H9 (cell line): Measurements from ENCODE around the gene USP37. TPM values are rescaled to one million over a fixed set of nuclear protein-coding genes. Genes with fewer than 3 reads are reported as not detected.

Experiments used
- DNase-seq: peaks from one replicate; pipeline ENCODE4 v3.0.0-alpha.2; 2017
- H2AFZ ChIP-seq: one replicate; pipeline ENCODE4 v1.6.1; 2013; ENCODE audit warnings: mild to moderate bottlenecking, low read length, control low read depth, moderate library complexity
- H2AK5ac ChIP-seq: 2 replicates; pipeline ENCODE4 v1.6.1; 2013; ENCODE audit warnings: low read length, control low read depth, mixed read lengths; ENCODE audit not compliant: insufficient read length
- H2BK120ac ChIP-seq: one replicate; pipeline ENCODE4 v1.6.1; 2013; ENCODE audit warnings: low read depth, mild to moderate bottlenecking, low read length, control low read depth, inconsistent platforms; ENCODE audit not compliant: poor library complexity, severe bottlenecking
- H2BK12ac ChIP-seq: 2 replicates; pipeline ENCODE4 v1.6.1; 2013; ENCODE audit warnings: low read length, control low read depth, mixed read lengths, low read depth; ENCODE audit not compliant: insufficient read length
- H2BK15ac ChIP-seq: 2 replicates; pipeline ENCODE4 v1.6.1; 2013; ENCODE audit warnings: low read depth, low read length, control low read depth
- H2BK20ac ChIP-seq: one replicate; pipeline ENCODE4 v1.6.1; 2013; ENCODE audit warnings: low read depth, mild to moderate bottlenecking, low read length, control low read depth, inconsistent platforms; ENCODE audit not compliant: poor library complexity, severe bottlenecking
- H2BK5ac ChIP-seq: 2 replicates; pipeline ENCODE4 v1.6.1; 2013; ENCODE audit warnings: low read length, control low read depth, mixed read lengths; ENCODE audit not compliant: insufficient read length
- H3K14ac ChIP-seq: 2 replicates; pipeline ENCODE4 v1.6.1; 2013; ENCODE audit warnings: low read length, control low read depth; ENCODE audit not compliant: insufficient read depth
- H3K18ac ChIP-seq: 2 replicates; pipeline ENCODE4 v1.6.1; 2013; ENCODE audit warnings: low read depth, mild to moderate bottlenecking, mixed read lengths, low read length, control low read depth; ENCODE audit not compliant: insufficient read length
- H3K23ac ChIP-seq: 2 replicates; pipeline ENCODE4 v1.6.1; 2013; ENCODE audit warnings: low read length, control low read depth, mixed read lengths, low read depth; ENCODE audit not compliant: insufficient read length
- H3K23me2 ChIP-seq: 2 replicates; pipeline ENCODE4 v1.6.1; 2013; ENCODE audit warnings: low read depth, mild to moderate bottlenecking, mixed read lengths, low read length, control low read depth; ENCODE audit not compliant: insufficient read length, poor library complexity, severe bottlenecking
- H3K27ac ChIP-seq: 2 replicates; pipeline ENCODE4 v1.5.1; 2013; ENCODE audit warnings: low read length, control low read depth, mixed read lengths, low read depth; ENCODE audit not compliant: insufficient read length
- H3K27me3 ChIP-seq: 2 replicates; pipeline ENCODE4 v1.6.1; 2013; ENCODE audit warnings: low read length, control low read depth, inconsistent platforms; ENCODE audit not compliant: insufficient read depth
- H3K4ac ChIP-seq: 2 replicates; pipeline ENCODE4 v1.6.1; 2013; ENCODE audit warnings: low read depth, mild to moderate bottlenecking, control low read depth, inconsistent platforms, low read length, moderate library complexity
- H3K4me1 ChIP-seq: 2 replicates; pipeline ENCODE4 v1.6.1; 2013; ENCODE audit warnings: low read length, control low read depth, inconsistent platforms; ENCODE audit not compliant: insufficient read depth
- H3K4me2 ChIP-seq: 2 replicates; pipeline ENCODE4 v1.6.1; 2013; ENCODE audit warnings: low read length, control low read depth, mixed read lengths; ENCODE audit not compliant: insufficient read length, insufficient read depth
- H3K56ac ChIP-seq: 2 replicates; pipeline ENCODE4 v1.6.1; 2013; ENCODE audit warnings: low read depth, mild to moderate bottlenecking, mixed read lengths, low read length, control low read depth; ENCODE audit not compliant: insufficient read length
- H3K79me1 ChIP-seq: 2 replicates; pipeline ENCODE4 v1.6.1; 2013; ENCODE audit warnings: low read depth, mild to moderate bottlenecking, moderate library complexity, low read length, control low read depth, inconsistent platforms; ENCODE audit not compliant: insufficient read depth, poor library complexity, severe bottlenecking
- H3K79me2 ChIP-seq: 2 replicates; pipeline ENCODE4 v1.6.1; 2013; ENCODE audit warnings: low read length, control low read depth, inconsistent platforms; ENCODE audit not compliant: insufficient read depth
- H3K9ac ChIP-seq: 2 replicates; pipeline ENCODE4 v1.6.1; 2013; ENCODE audit warnings: low read length, control low read depth, mixed read lengths; ENCODE audit not compliant: insufficient read length; ENCODE audit errors: extremely low read depth
- H3K9me3 ChIP-seq: one replicate; pipeline ENCODE4 v1.6.1; 2013; ENCODE audit warnings: low read depth, low read length, inconsistent platforms; ENCODE audit not compliant: control insufficient read depth
- H3T11ph ChIP-seq: one replicate; pipeline ENCODE4 v1.6.1; 2013; ENCODE audit warnings: mild to moderate bottlenecking, low read length, control low read depth, inconsistent platforms
- H4K20me1 ChIP-seq: one replicate; pipeline ENCODE4 v1.6.1; 2013; ENCODE audit not compliant: control insufficient read depth, insufficient read length, insufficient read depth
- H4K5ac ChIP-seq: 2 replicates; pipeline ENCODE4 v1.6.1; 2013; ENCODE audit warnings: low read depth, mild to moderate bottlenecking, mixed read lengths, low read length, control low read depth; ENCODE audit not compliant: insufficient read length
- H4K8ac ChIP-seq: replicated peaks from 2 replicates; pipeline ENCODE4 v1.6.1; 2013; ENCODE audit warnings: low read length, control low read depth, mixed read lengths, low read depth; ENCODE audit not compliant: insufficient read length
- H4K91ac ChIP-seq: 2 replicates; pipeline ENCODE4 v1.6.1; 2013; ENCODE audit warnings: low read depth, mild to moderate bottlenecking, moderate library complexity, mixed read lengths, low read length, control low read depth; ENCODE audit not compliant: insufficient read length
- H3K27ac Mint-ChIP-seq, 3 experiments: 2 replicates in 2 of 3; 3 replicates in 1 of 3; pipeline ENCODE4 v1.8.0; 2020 to 2021; ENCODE audit warnings: mixed read lengths in 3 of 3, mild to moderate bottlenecking in 1 of 3, moderate library complexity in 1 of 3
- H3K27me3 Mint-ChIP-seq: 2 replicates; pipeline ENCODE4 v1.8.0; 2021; ENCODE audit warnings: low read depth, mild to moderate bottlenecking, moderate library complexity, mixed read lengths
- H3K36me3 Mint-ChIP-seq, 3 experiments: 2 replicates in 2 of 3; 3 replicates in 1 of 3; pipeline ENCODE4 v1.8.0; 2020 to 2021; ENCODE audit warnings: low read depth in 3 of 3, mixed read lengths in 3 of 3; ENCODE audit not compliant: insufficient read depth in 1 of 3
- H3K4me1 Mint-ChIP-seq, 2 experiments: 2 replicates each; pipeline ENCODE4 v1.8.0; 2020; ENCODE audit warnings: mixed read lengths in 2 of 2
- H3K4me3 Mint-ChIP-seq, 2 experiments: 2 replicates in 1 of 2; 3 replicates in 1 of 2; pipeline ENCODE4 v1.8.0; 2020 to 2021; ENCODE audit warnings: mild to moderate bottlenecking in 2 of 2, mixed read lengths in 2 of 2, moderate library complexity in 1 of 2
- H3K9me3 Mint-ChIP-seq, 2 experiments: 2 replicates in 1 of 2; 3 replicates in 1 of 2; pipeline ENCODE4 v1.8.0; 2020; ENCODE audit warnings: mild to moderate bottlenecking in 2 of 2, mixed read lengths in 2 of 2, moderate library complexity in 1 of 2
- WGBS: extraction: QIAGEN DNeasy Blood & Tissue Kit; methylation state at CpG from one replicate; pipeline ENCODE4 v1.1.7; 2013; ENCODE audit warnings: missing lambda C conversion rate, low lambda C conversion rate, mixed read lengths; ENCODE audit not compliant: insufficient read length; ENCODE audit errors: extremely low coverage; 5-methylcytosine and 5-hydroxymethylcytosine counted together
- total RNA-seq: library from RNA; stranded (reverse); gene quantifications from 2 replicates; pipeline ENCODE4 v1.2.1, GENCODE V29; 2021
- TF ChIP-seq, protein P1 (sequence below): fragments of 200-600 bp; sonication (generic); conservative IDR thresholded peaks from 3 replicates; pipeline ENCODE4 v1.8.0; 2021; ENCODE audit warnings: antibody characterized with exemption, mild to moderate bottlenecking

Gene USP37
- total RNA-seq, 1 experiment from 2014 or later, result 34.9 TPM

- Mint-ChIP-seq H3K27ac (no peak overlapping the region; a peak in 1 of 7 replicates), H3K27me3 (no peaks in the 10 kb centered on the region), H3K9me3 (no peaks in the 10 kb centered on the region; a peak in 2 of 5 replicates), H3K4me3 (no peak overlapping the region), H3K36me3 (peaks cover 13 to 38% (median 19%) of the 10 kb centered on the region in 3 experiments), H3K4me1 (no peaks in the 10 kb centered on the region)
- no peak overlapping the region for H3K18ac ChIP-seq
- no peak for DNase-seq
- no peak overlapping the region for H2BK5ac ChIP-seq
- H4K5ac ChIP-seq, result no peak overlapping the region
- H3K14ac ChIP-seq, result no peak overlapping the region
- H2BK15ac ChIP-seq, result no peak overlapping the region
- no peak overlapping the region for H4K8ac ChIP-seq
- no peak overlapping the region for H3K56ac ChIP-seq
- H4K91ac ChIP-seq, result no peak overlapping the region
- no peaks in the 10 kb centered on the region for H3K9me3 ChIP-seq
- no CpG with 5 or more reads among the region's 1 CpG for WGBS
- no peak overlapping the region for H2BK12ac ChIP-seq
- no peaks in the 10 kb centered on the region for H3K27me3 ChIP-seq
- H3T11ph ChIP-seq, result no peak overlapping the region
- H4K20me1 ChIP-seq, result no peaks in the 10 kb centered on the region
- no peak overlapping the region for H3K27ac ChIP-seq
- H3K23me2 ChIP-seq, result no peaks in the 10 kb centered on the region
- no peak overlapping the region for H2AFZ ChIP-seq
- no peak overlapping the region for H2AK5ac ChIP-seq
- H2BK120ac ChIP-seq, result no peak overlapping the region
- TF ChIP-seq, protein P1, sequence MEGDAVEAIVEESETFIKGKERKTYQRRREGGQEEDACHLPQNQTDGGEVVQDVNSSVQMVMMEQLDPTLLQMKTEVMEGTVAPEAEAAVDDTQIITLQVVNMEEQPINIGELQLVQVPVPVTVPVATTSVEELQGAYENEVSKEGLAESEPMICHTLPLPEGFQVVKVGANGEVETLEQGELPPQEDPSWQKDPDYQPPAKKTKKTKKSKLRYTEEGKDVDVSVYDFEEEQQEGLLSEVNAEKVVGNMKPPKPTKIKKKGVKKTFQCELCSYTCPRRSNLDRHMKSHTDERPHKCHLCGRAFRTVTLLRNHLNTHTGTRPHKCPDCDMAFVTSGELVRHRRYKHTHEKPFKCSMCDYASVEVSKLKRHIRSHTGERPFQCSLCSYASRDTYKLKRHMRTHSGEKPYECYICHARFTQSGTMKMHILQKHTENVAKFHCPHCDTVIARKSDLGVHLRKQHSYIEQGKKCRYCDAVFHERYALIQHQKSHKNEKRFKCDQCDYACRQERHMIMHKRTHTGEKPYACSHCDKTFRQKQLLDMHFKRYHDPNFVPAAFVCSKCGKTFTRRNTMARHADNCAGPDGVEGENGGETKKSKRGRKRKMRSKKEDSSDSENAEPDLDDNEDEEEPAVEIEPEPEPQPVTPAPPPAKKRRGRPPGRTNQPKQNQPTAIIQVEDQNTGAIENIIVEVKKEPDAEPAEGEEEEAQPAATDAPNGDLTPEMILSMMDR, result no peak
- H3K79me1 ChIP-seq, result no peaks in the 10 kb centered on the region
- H3K9ac ChIP-seq, result no peak overlapping the region
- H2BK20ac ChIP-seq, result no peak overlapping the region
- H3K4me2 ChIP-seq, result no peak overlapping the region
- no peak overlapping the region for H3K4ac ChIP-seq
- no peaks in the 10 kb centered on the region; the same call in 1 of the 2 replicates for H3K79me2 ChIP-seq
- H3K4me1 ChIP-seq, result no peaks in the 10 kb centered on the region
- no peak overlapping the region for H3K23ac ChIP-seq
Observed at GRCh38 chr2:218518876-218519275, 49.3 kb downstream of the USP37 start.
